ENCODE data around the gene UBTD2. TPM values are rescaled to one million over a fixed set of nuclear protein-coding genes. Genes with fewer than 3 reads are reported as not detected.

The UBTD2 gene
- total and polyA plus RNA-seq, 2 of the 4 experiments (the other 2 are of a cell fraction), result 11.2 to 20.6 TPM

GRCh38 chr5:172172912-172173563 lies 110.5 kb downstream of the UBTD2 start:
- no CpG with 5 or more reads among the region's 12 CpGs for WGBS, 2 experiments (ENCODE audit: extremely low coverage in 2 of 2, insufficient read length in 1 of 2)
- Histone ChIP-seq H3K27ac (ENCODE audit: insufficient read depth, low read length) (no peak overlapping the region), H3K4me2 (ENCODE audit: low read depth, low read length) (no peak overlapping the region), H4K20me1 (ENCODE audit: insufficient read depth, low read length) (peaks cover 72% of the 10 kb centered on the region), H4K5ac (ENCODE audit: low read depth, low read length) (no peak overlapping the region), H3K27me3 (ENCODE audit: control insufficient read depth, insufficient read depth, low read length) (no peaks in the 10 kb centered on the region), H3K56ac (ENCODE audit: extremely low read depth, insufficient read depth, low read length) (no peak overlapping the region), H2BK5ac (ENCODE audit: low read depth, low read length, poor library complexity, severe bottlenecking) (no peak overlapping the region), H3K9me3 (ENCODE audit: control insufficient read depth, insufficient read depth, low read length) (no peaks in the 10 kb centered on the region), H3K4me3 (ENCODE audit: insufficient read depth, low read depth, low read length) (no peak overlapping the region), H3K23ac (ENCODE audit: low read depth, low read length) (peak overlapping the region; percentile 54; the same call in 1 of the 2 replicates), H3K9me1 (ENCODE audit: insufficient read depth, low read length) (peaks cover 42% of the 10 kb centered on the region), H2AK5ac (ENCODE audit: low read depth, low read length) (peak overlapping the region; percentile 12; the same call in 1 of the 2 replicates), H2AFZ (replicated peaks; ENCODE audit: low read length, poor library complexity) (peak overlapping the region; percentile 52), H2BK15ac (ENCODE audit: low read depth, low read length) (no peak overlapping the region), H3K79me1 (ENCODE audit: low read depth in 1 of 2, low read length in 2 of 2) (peaks cover 45 to 83% of the 10 kb centered on the region in 2 experiments), H3K18ac (ENCODE audit: low read depth, low read length) (no peak overlapping the region), H3K36me3 (ENCODE audit: control insufficient read depth, insufficient read depth, low read length) (peaks cover 6% of the 10 kb centered on the region; the same call in 1 of the 2 replicates), H3K4me1 (ENCODE audit: control insufficient read depth, insufficient read depth, low read length) (peaks cover 5% of the 10 kb centered on the region), H2BK20ac (ENCODE audit: low read depth, low read length) (no peak overlapping the region), H4K8ac (ENCODE audit: low read depth in 2 of 2, low read length in 2 of 2) (no peak overlapping the region), H2AK9ac (replicated peaks; ENCODE audit: low read depth, low read length, poor library complexity) (peak overlapping the region; percentile 73), H3K14ac (replicated peaks; ENCODE audit: low read depth, low read length) (no peak overlapping the region; the same call in 1 of the 2 replicates), H4K91ac (ENCODE audit: insufficient read depth, low read depth, low read length) (no peak overlapping the region), H2BK120ac (ENCODE audit: low read depth, low read length) (no peak overlapping the region), H3K9ac (ENCODE audit: low read depth, low read length) (no peak overlapping the region), H3K4ac (ENCODE audit: low read depth, low read length) (no peak overlapping the region)
- TF ChIP-seq USF2 (IDR thresholded peaks at IDR 0.05; ENCODE audit: low read depth, low read length) (no peak), RCOR1 (IDR thresholded peaks at IDR 0.05; ENCODE audit: insufficient replicate concordance, low read length) (no peak), ELK1 (IDR thresholded peaks at IDR 0.05; ENCODE audit: borderline replicate concordance, low read depth, low read length) (no peak), FOS (IDR thresholded peaks at IDR 0.05; ENCODE audit: low read depth, low read length) (no peak), NFE2L2 (IDR thresholded peaks at IDR 0.05; ENCODE audit: low read depth, low read length) (no peak)
- dilution Hi-C loops (cut with HindIII; ENCODE audit: low sequenced_read_pairs, unreplicated experiment), result no loop called here
- BruUV-seq (replicated peaks), result no TSS peak
- intact Hi-C loops (cut with micrococcal nuclease), result no loop called here
- POLR2A ChIA-PET (ENCODE audit: unreplicated experiment), result interaction anchor here (0.6 to 0.7 kb wide), 2 partner anchors 9 to 14 kb away, joined by 3 to 5 read pairs; no protein-coding TSS in a partner anchor
- peak; percentile 15; the same call in 1 of the 2 replicates for ATAC-seq (ENCODE audit: low read depth)
- CTCF ChIA-PET, result interaction anchor here (1.9 kb wide), 1 partner anchor 11 kb away, joined by 5 read pairs; no protein-coding TSS in a partner anchor
- in situ Hi-C loops (cut with MboI; ENCODE audit: low sequenced_read_pairs), result no loop called here
- no peak for DNase-seq
